Kidney (tissue), 14 donors: ENCODE results near the gene MYO19. TPM values are rescaled to one million over a fixed set of nuclear protein-coding genes. Genes with fewer than 3 reads are reported as not detected.

ENCODE experiments used
- DNase-seq, 5 donors: peaks; one replicate each; pipeline ENCODE4 v3.0.0-alpha.2; 2013 to 2020
- FAIRE-seq: peaks from 2 replicates; lab custom pipeline; 2012; peaks lifted over from hg19 to GRCh38; lab: Jason Lieb, UNC
- H3K27ac ChIP-seq, 2 donors: one replicate each; pipeline ENCODE4 v1.7.0; 2013; ENCODE audit warnings: low read depth in 2 of 2, low read length in 2 of 2, inconsistent platforms in 1 of 2
- H3K27me3 ChIP-seq: one replicate; pipeline ENCODE4 v1.7.1; 2013; ENCODE audit warnings: low read length, inconsistent platforms; ENCODE audit not compliant: control insufficient read depth, insufficient read depth
- H3K36me3 ChIP-seq, 3 donors: one replicate each; pipeline versions ENCODE4 v1.7.0 to v1.7.1; 2013; ENCODE audit warnings: low read length in 3 of 3, control low read depth in 1 of 3, inconsistent platforms in 1 of 3; ENCODE audit not compliant: insufficient read depth in 3 of 3, control insufficient read depth in 2 of 3
- H3K4me1 ChIP-seq, 3 donors: one replicate each; pipeline versions ENCODE4 v1.7.0 to v1.7.1; 2013; ENCODE audit warnings: low read length in 3 of 3, inconsistent platforms in 1 of 3, low read depth in 1 of 3; ENCODE audit not compliant: control insufficient read depth in 2 of 3, insufficient read depth in 2 of 3
- H3K4me3 ChIP-seq, 3 donors: one replicate each; pipeline versions ENCODE4 v1.7.0 to v1.8.1; 2013; ENCODE audit warnings: low read length in 3 of 3, control low read depth in 1 of 3, inconsistent platforms in 1 of 3
- H3K9ac ChIP-seq, 3 donors: one replicate each; pipeline versions ENCODE4 v1.7.0 to v1.7.1; 2013; ENCODE audit warnings: low read length in 3 of 3, control low read depth in 1 of 3, inconsistent platforms in 1 of 3
- H3K9me3 ChIP-seq, 3 donors: one replicate each; pipeline versions ENCODE4 v1.7.0 to v1.7.1; 2013; ENCODE audit warnings: low read length in 3 of 3, control low read depth in 1 of 3, inconsistent platforms in 1 of 3; ENCODE audit not compliant: control insufficient read depth in 2 of 3, insufficient read depth in 1 of 3
- CTCF ChIP-seq: IDR thresholded peaks from 3 replicates; pipeline ENCODE4 v1.5.1; 2012; ENCODE audit warnings: mild to moderate bottlenecking, moderate library complexity, borderline replicate concordance; ENCODE audit not compliant: insufficient read depth; ENCODE audit errors: extremely low read depth
- intact Hi-C: fragments of 100-400 bp; cut with DNase I; formaldehyde crosslinking; loops from one replicate; pipeline ENCODE4 v1.11.1; 2022
- polyA plus RNA-seq: library from polyadenylated mRNA; stranded (reverse); fragments of 350-450 nt; fragmentation: Illumina TruSeq; extraction: RNeasy Lipid Tissue Mini Kit (QIAGEN cat#74804); gene quantifications from one replicate; pipeline ENCODE4 v1.2.3, GENCODE V29; 2014; ENCODE audit warnings: low read depth, low replicate concordance; ENCODE audit not compliant: insufficient read depth
- total RNA-seq: library from RNA; stranded (reverse); fragmentation: NEBNext Ultra II Directional; extraction: Animal tissue kit (Norgen Biotek cat#: 25700); gene quantifications from one replicate; pipeline ENCODE4 v1.2.1, GENCODE V29; 2021
- donor health status: control.
- donor health status: control.
- donor health status: control.
- donor health status: control.
- donor health status: control.
- donor health status: DM: yes; HTN: yes; CAD: no.
- donor health status: Normal renal cell carcinoma (clear cell type).

The MYO19 gene
- total and polyA plus RNA-seq, 2 donors from 2014 or later, result 28.9 to 74.7 TPM

GRCh38 chr17:36498155-36498554 lies 36.5 kb downstream of the MYO19 start:
- H3K36me3 ChIP-seq, result peaks cover 9 to 53% (median 45%) of the 10 kb centered on the region in 3 donors
- TF ChIP-seq CTCF, result no peak
- no peak overlapping the region for H3K27ac ChIP-seq
- H3K9ac ChIP-seq, result no peak overlapping the region
- H3K4me1 ChIP-seq, result no peaks in the 10 kb centered on the region
- intact Hi-C loops, result no loop called here
- no peaks in the 10 kb centered on the region for H3K27me3 ChIP-seq
- FAIRE-seq (no peak), DNase-seq (peak in 1 of 5 donors; percentile 35)
- no peaks in the 10 kb centered on the region for H3K9me3 ChIP-seq
- H3K4me3 ChIP-seq, result no peak overlapping the region

- H3K36me3 ChIP-seq, result peaks cover 12 to 66% (median 43%) of the 10 kb centered on the region in 3 donors
- no peak overlapping the region for H3K4me3 ChIP-seq
- no peak for TF ChIP-seq CTCF
- no peaks in the 10 kb centered on the region for H3K4me1 ChIP-seq
- no peaks in the 10 kb centered on the region for H3K27me3 ChIP-seq
- no peak overlapping the region for H3K9ac ChIP-seq
- FAIRE-seq, result no peak
- H3K27ac ChIP-seq, result no peak overlapping the region
- peak in 1 of 5 donors; percentile 27 for DNase-seq
- H3K9me3 ChIP-seq, result no peaks in the 10 kb centered on the region
- intact Hi-C loops, result no loop called here
Observed at GRCh38 chr17:36496018-36496789, 38.5 kb downstream of the MYO19 start.

- no peak overlapping the region for H3K9ac ChIP-seq
- no peak overlapping the region for H3K27ac ChIP-seq
- peaks cover 12 to 66% (median 40%) of the 10 kb centered on the region in 3 donors for H3K36me3 ChIP-seq
- H3K4me3 ChIP-seq, result no peak overlapping the region
- TF ChIP-seq CTCF, result no peak
- DNase-seq, result no peak
- intact Hi-C loops, result no loop called here
- no peaks in the 10 kb centered on the region for H3K4me1 ChIP-seq
- no peaks in the 10 kb centered on the region for H3K27me3 ChIP-seq
- no peaks in the 10 kb centered on the region for H3K9me3 ChIP-seq
- no peak for FAIRE-seq
Observed at GRCh38 chr17:36495076-36495578, 39.5 kb downstream of the MYO19 start.
